Erythroblast (primary cell): Measurements from ENCODE around the gene YIPF3.

ENCODE experiments used
- GATA1 ChIP-seq: IDR thresholded peaks from 2 replicates; pipeline ENCODE4 v1.6.1; 2011; ENCODE audit warnings: low read depth, mild to moderate bottlenecking, control low read depth, low read length, moderate library complexity
- POLR2A ChIP-seq: IDR thresholded peaks from 2 replicates; pipeline ENCODE4 v1.6.1; 2011; ENCODE audit warnings: mild to moderate bottlenecking, low read length

- TF ChIP-seq POLR2A (no peak), GATA1 (no peak)
These were observed 7.8 kb upstream of the YIPF3 start for GRCh38 chr6:43524483-43524961.
